ENCODE measurements around the gene TTC1.

GRCh38 chr5:160029540-160030139, 20.7 kb downstream of the TTC1 start:
- no peak for TF ChIP-seq POLR2A (IDR thresholded peaks at IDR 0.05)
- no peak for TF ChIP-seq CTCF (IDR thresholded peaks at IDR 0.05)
